Ishikawa (cell line): ENCODE measurements around the gene INTS6.

ENCODE experiments used
- CEBPB ChIP-seq: IDR thresholded peaks from 2 replicates; pipeline ENCODE4 v1.6.1; 2012
- CREB1 ChIP-seq: IDR thresholded peaks from 2 replicates; pipeline ENCODE4 v1.6.1; 2012; ENCODE audit warnings: low read depth
- EGR1 ChIP-seq: IDR thresholded peaks from 2 replicates; pipeline ENCODE4 v1.6.1; 2012
- EP300 ChIP-seq: IDR thresholded peaks from 2 replicates; pipeline ENCODE4 v1.6.1; 2012; ENCODE audit warnings: borderline replicate concordance
- FOXM1 ChIP-seq: IDR thresholded peaks from 2 replicates; pipeline ENCODE4 v1.6.1; 2012; ENCODE audit warnings: low read depth, borderline replicate concordance
- MAX ChIP-seq: IDR thresholded peaks from 2 replicates; pipeline ENCODE4 v1.6.1; 2012
- NFIC ChIP-seq: IDR thresholded peaks from 2 replicates; pipeline ENCODE4 v1.6.1; 2012
- RAD21 ChIP-seq: IDR thresholded peaks from 2 replicates; pipeline ENCODE4 v1.6.1; 2012; ENCODE audit warnings: low read depth
- REST ChIP-seq: IDR thresholded peaks from 2 replicates; pipeline ENCODE4 v1.6.1; 2012; ENCODE audit warnings: low read depth, mild to moderate bottlenecking
- TAF1 ChIP-seq: IDR thresholded peaks from 2 replicates; pipeline ENCODE4 v1.6.1; 2012; ENCODE audit warnings: low read depth, mild to moderate bottlenecking
- TCF12 ChIP-seq: IDR thresholded peaks from 2 replicates; pipeline ENCODE4 v1.6.1; 2012; ENCODE audit warnings: low read depth
- TEAD4 ChIP-seq: IDR thresholded peaks from 2 replicates; pipeline ENCODE4 v1.6.1; 2012
- USF1 ChIP-seq: IDR thresholded peaks from 2 replicates; pipeline ENCODE4 v1.6.1; 2012
- YY1 ChIP-seq: IDR thresholded peaks from 2 replicates; pipeline ENCODE4 v1.6.1; 2012; ENCODE audit warnings: low read depth
- ZBTB7A ChIP-seq: IDR thresholded peaks from 2 replicates; pipeline ENCODE4 v1.6.1; 2012; ENCODE audit warnings: low read depth

Gene INTS6

GRCh38 chr13:51412431-51412830 is 40.4 kb downstream of the INTS6 start:
- TF ChIP-seq CREB1 (no peak), EGR1 (no peak), CEBPB (no peak), MAX (no peak), NFIC (no peak), TEAD4 (no peak), EP300 (no peak), RAD21 (no peak), USF1 (no peak), YY1 (no peak), REST (no peak), TAF1 (no peak), TCF12 (no peak), FOXM1 (no peak), ZBTB7A (no peak)

GRCh38 chr13:51405176-51405575 is 47.7 kb downstream of the INTS6 start:
- no peak for TF ChIP-seq ZBTB7A
- TF ChIP-seq USF1, result no peak
- no peak for TF ChIP-seq EP300
- TF ChIP-seq CEBPB, result no peak
- TF ChIP-seq MAX, result no peak
- TF ChIP-seq YY1, result no peak
- TF ChIP-seq EGR1, result no peak
- no peak for TF ChIP-seq CREB1
- TF ChIP-seq REST, result no peak
- no peak for TF ChIP-seq RAD21
- TF ChIP-seq TCF12, result no peak
- no peak for TF ChIP-seq TEAD4
- TF ChIP-seq NFIC, result no peak
- TF ChIP-seq FOXM1, result no peak
- no peak for TF ChIP-seq TAF1

GRCh38 chr13:51397262-51397941 is 55.4 kb downstream of the INTS6 start:
- TF ChIP-seq CEBPB (no peak), TEAD4 (no peak), FOXM1 (no peak), CREB1 (no peak), NFIC (no peak), USF1 (no peak), EGR1 (no peak), ZBTB7A (no peak), TAF1 (no peak), MAX (no peak), TCF12 (no peak), YY1 (no peak), RAD21 (no peak), EP300 (no peak), REST (no peak)
